K562 (cell line): Measurements from ENCODE around the gene DIAPH3. TPM values are rescaled to one million over a fixed set of nuclear protein-coding genes. Genes with fewer than 3 reads are reported as not detected.

Experiments used
- ATAC-seq: fragments of 200-7000 bp; cut with Tn5 transposase; 3 replicates; pipeline ENCODE4 v1.9.1; 2020; ENCODE audit warnings: moderate library complexity
- BruUV-seq: library from RNA; stranded (reverse); fragments of 400-500 nt; replicated peaks from 2 replicates; lab custom pipeline; 2021; lab: Mats Ljungman, UMichigan
- CTCF ChIA-PET: fragments of 300-600 bp; formaldehyde crosslinking; extraction: SDS; loops from one replicate; lab custom pipeline; 2021; ENCODE audit warnings: low intra/inter-chr PET ratio; lab: Yijun Ruan, JAX
- POLR2A ChIA-PET: fragments of 300-600, 350-650 bp; sonication (Branson Sonifier 250); formaldehyde crosslinking; extraction: SDS; loops from one replicate; lab custom pipeline; 2021; ENCODE audit warnings: antibody characterized with exemption, inconsistent platforms; lab: Yijun Ruan, JAX
- DNase-seq, 4 experiments: peaks; one replicate each; pipeline versions ENCODE4 v3.0.0 to v3.0.0-alpha.2; 2011 to 2018; ENCODE audit warnings: low spot score in 3 of 4, mixed read lengths in 3 of 4; ENCODE audit errors: extremely low read depth in 1 of 4
- FAIRE-seq: peaks from 2 replicates; lab custom pipeline; 2011; peaks lifted over from hg19 to GRCh38; lab: Jason Lieb, UNC
- H2AFZ ChIP-seq: 2 replicates; pipeline ENCODE4 v1.6.0; 2011; ENCODE audit warnings: low read depth, low read length, control low read depth, inconsistent platforms
- H3K27ac ChIP-seq: fragments of 200-600 bp; 3 replicates; pipeline ENCODE4 v1.8.0; 2011; ENCODE audit warnings: low read depth, mild to moderate bottlenecking, control low read depth, inconsistent platforms, low read length, moderate library complexity, mixed read lengths; ENCODE audit errors: extremely low read depth
- H3K27me3 ChIP-seq, 2 experiments: fragments of 300-600 bp in 1 of 2; 2 replicates in 1 of 2; 3 replicates in 1 of 2; pipeline versions ENCODE4 v1.6.0 to v1.8.0; 2011; ENCODE audit warnings: inconsistent platforms in 2 of 2, low read length in 2 of 2, mild to moderate bottlenecking in 1 of 2, mixed read lengths in 1 of 2, moderate library complexity in 1 of 2; ENCODE audit not compliant: control insufficient read depth in 2 of 2, insufficient read depth in 2 of 2
- H3K36me3 ChIP-seq: fragments of 300-600 bp; 3 replicates; pipeline ENCODE4 v1.8.0; 2011; ENCODE audit warnings: mild to moderate bottlenecking, low read length, inconsistent platforms; ENCODE audit not compliant: control insufficient read depth, insufficient read depth
- H3K4me1 ChIP-seq, 2 experiments: fragments of 200-600 bp in 1 of 2; replicated peaks in 1 of 2; 2 replicates in 1 of 2; 3 replicates in 1 of 2; pipeline versions ENCODE4 v1.5.1 to v1.8.0; 2011; ENCODE audit warnings: inconsistent platforms in 2 of 2, low read length in 2 of 2, mild to moderate bottlenecking in 1 of 2, mixed read lengths in 1 of 2, moderate library complexity in 1 of 2; ENCODE audit not compliant: control insufficient read depth in 2 of 2, insufficient read depth in 2 of 2
- H3K4me2 ChIP-seq: 2 replicates; pipeline ENCODE4 v1.6.1; 2011; ENCODE audit warnings: low read length, control low read depth, inconsistent platforms, mixed read lengths; ENCODE audit not compliant: insufficient read depth
- H3K4me3 ChIP-seq: fragments of 200-600 bp; sonication (generic), shearing (Covaris generic); 2 replicates; pipeline ENCODE4 v1.5.1; 2016; ENCODE audit warnings: control low read depth, inconsistent platforms
- H3K79me2 ChIP-seq: fragments of 200-600 bp; 3 replicates; pipeline ENCODE4 v1.8.0; 2011; ENCODE audit warnings: low read length, inconsistent platforms; ENCODE audit not compliant: control insufficient read depth, insufficient read depth
- H3K9ac ChIP-seq, 2 experiments: 2 replicates each; pipeline versions ENCODE4 v1.6.0 to v1.6.1; 2011; ENCODE audit warnings: low read depth in 2 of 2, low read length in 2 of 2, control low read depth in 1 of 2, inconsistent platforms in 1 of 2, mild to moderate bottlenecking in 1 of 2, mixed read lengths in 1 of 2; ENCODE audit not compliant: insufficient read depth in 1 of 2
- H3K9me1 ChIP-seq: one replicate; pipeline ENCODE4 v1.6.0; 2011; ENCODE audit warnings: inconsistent platforms, mild to moderate bottlenecking, low read length, moderate library complexity; ENCODE audit not compliant: control insufficient read depth, insufficient read depth
- H3K9me3 ChIP-seq: replicated peaks from 2 replicates; pipeline ENCODE4 v1.5.1; 2011; ENCODE audit warnings: low read depth, low read length, inconsistent platforms; ENCODE audit not compliant: control insufficient read depth, insufficient read depth
- H4K20me1 ChIP-seq: replicated peaks from 2 replicates; pipeline ENCODE4 v1.6.1; 2011; ENCODE audit warnings: low read length, inconsistent platforms, mixed read lengths; ENCODE audit not compliant: control insufficient read depth, insufficient read depth
- CBX2 ChIP-seq: fragments of 200-600 bp; sonication (generic); IDR thresholded peaks from one replicate; pipeline ENCODE4 v1.6.1; 2012; ENCODE audit warnings: mild to moderate bottlenecking, low read length, inconsistent platforms; ENCODE audit not compliant: insufficient read depth, poor library complexity, severe bottlenecking
- CEBPG ChIP-seq, 3 experiments: fragments of 200-800 bp in 1 of 3; sonication (Bioruptor generic) in 1 of 3; sonication (generic) in 1 of 3; formaldehyde crosslinking in 1 of 3; IDR thresholded peaks in 2 of 3; conservative IDR thresholded peaks in 1 of 3; 2 replicates each; pipeline versions ENCODE4 v1.6.1 to v1.8.0; 2016 to 2022; ENCODE audit warnings: missing compliant biosample characterization in 2 of 3, missing genetic modification characterization in 2 of 3, mild to moderate bottlenecking in 1 of 3, missing genetic modification reagents in 1 of 3
- EP400 ChIP-seq: fragments of 450-650 bp; IDR thresholded peaks from 2 replicates; pipeline ENCODE4 v1.6.1; 2017; ENCODE audit warnings: antibody characterized with exemption, mild to moderate bottlenecking, moderate library complexity
- ILK ChIP-seq: fragments of 450-650 bp; IDR thresholded peaks from 2 replicates; pipeline ENCODE4 v1.6.1; 2016; ENCODE audit warnings: missing genetic modification characterization, low read depth, mild to moderate bottlenecking, missing compliant biosample characterization, moderate library complexity, borderline replicate concordance
- MAFF ChIP-seq: IDR thresholded peaks from 2 replicates; pipeline ENCODE4 v1.6.1; 2012; ENCODE audit warnings: low read length, improper control_type of control experiment
- MEIS2 ChIP-seq: fragments of 450-650 bp; IDR thresholded peaks from 2 replicates; pipeline ENCODE4 v1.6.1; 2014; ENCODE audit warnings: mild to moderate bottlenecking; ENCODE audit not compliant: partially characterized antibody
- POLR2AphosphoS5 ChIP-seq: IDR thresholded peaks from 2 replicates; pipeline ENCODE4 v1.6.1; 2011; ENCODE audit warnings: mild to moderate bottlenecking, low read depth, low read length, moderate library complexity; ENCODE audit not compliant: control insufficient read depth, insufficient read depth
- SRF ChIP-seq, 2 experiments: fragments of 250-450, 450-650 bp in 1 of 2; sonication (Bioruptor Pico) in 1 of 2; sonication (generic) in 1 of 2; formaldehyde crosslinking; IDR thresholded peaks; 2 replicates each; pipeline versions ENCODE4 v1.5.0 to v1.5.1; 2020 to 2022; ENCODE audit warnings: mild to moderate bottlenecking in 1 of 2, missing genetic modification reagents in 1 of 2
- ZSCAN32 ChIP-seq: fragments of 450-650 bp; formaldehyde crosslinking; IDR thresholded peaks from 2 replicates; pipeline ENCODE4 v1.4.0; 2020; ENCODE audit warnings: mild to moderate bottlenecking, moderate library complexity
- WGBS: fragments of 100-300 bp; shearing (Covaris generic); methylation state at CpG from one replicate; pipeline ENCODE4 v1.1.6; 2016; ENCODE audit warnings: low coverage, mixed read lengths; ENCODE audit not compliant: insufficient coverage; ENCODE audit errors: missing lambda C conversion rate; 5-methylcytosine and 5-hydroxymethylcytosine counted together
- in situ Hi-C: fragments of 300-500 bp; cut with MboI; formaldehyde crosslinking; loops from 4 replicates; pipeline ENCODE4 v1.15.0; 2018; ENCODE audit warnings: inconsistent platforms, mixed read lengths
- intact Hi-C: fragments of 100-400 bp; cut with micrococcal nuclease; formaldehyde crosslinking; loops from 2 replicates; pipeline ENCODE4 v1.14.2; 2022
- polyA plus RNA-seq, 8 experiments: library from polyadenylated mRNA; depleted of rRNA in 4 of 8; stranded (reverse) in 5 of 8; unstranded in 3 of 8; fragments of >200 nt; fragmentation: Nextera tagmentation in 2 of 8; fragmentation: Illumina TruSeq in 1 of 8; extraction: Ambion mirVana in 2 of 8; extraction: Trizol in 1 of 8; gene quantifications; 2 replicates each; pipeline versions ENCODE4 v1.2.1 to v1.2.3, GENCODE V29; 2011 to 2014; ENCODE audit warnings: inconsistent platforms in 1 of 8, missing spikeins in 1 of 8
- total RNA-seq, 7 experiments: library from RNA; depleted of rRNA in 6 of 7; stranded (reverse); fragments of >200 nt in 6 of 7; fragmentation: Illumina TruSeq in 2 of 7; extraction: Trizol in 2 of 7; gene quantifications; 2 replicates each; pipeline versions ENCODE4 v1.2.1 to v1.2.3, GENCODE V29; 2011 to 2021; ENCODE audit warnings: low replicate concordance in 1 of 7
- TF ChIP-seq, protein P1 (sequence below): fragments of 450-650 bp; IDR thresholded peaks from 2 replicates; pipeline ENCODE4 v1.6.1; 2016
- TF ChIP-seq, protein P2 (sequence below), 2 experiments: IDR thresholded peaks in 1 of 2; conservative IDR thresholded peaks in 1 of 2; 2 replicates each; pipeline ENCODE4 v1.6.1; 2016; ENCODE audit warnings: low read depth in 2 of 2, mild to moderate bottlenecking in 1 of 2, missing compliant biosample characterization in 1 of 2, missing genetic modification characterization in 1 of 2, moderate library complexity in 1 of 2
- TF ChIP-seq, protein P3 (sequence below), 2 experiments: fragments of 450-650 bp in 1 of 2; sonication (generic) in 1 of 2; formaldehyde crosslinking in 1 of 2; IDR thresholded peaks in 1 of 2; conservative IDR thresholded peaks in 1 of 2; 2 replicates each; pipeline versions ENCODE4 v1.6.1 to v1.8.1; 2016 to 2023; ENCODE audit warnings: mild to moderate bottlenecking in 2 of 2, moderate library complexity in 2 of 2, inconsistent platforms in 1 of 2, missing genetic modification reagents in 1 of 2

DIAPH3 gene
- total and polyA plus RNA-seq, 9 of the 15 experiments (the other 6 are each of a cell fraction or from before 2014, with no cell fraction given), result 9.0 to 18.7 (median 14.7) TPM

DNA sequence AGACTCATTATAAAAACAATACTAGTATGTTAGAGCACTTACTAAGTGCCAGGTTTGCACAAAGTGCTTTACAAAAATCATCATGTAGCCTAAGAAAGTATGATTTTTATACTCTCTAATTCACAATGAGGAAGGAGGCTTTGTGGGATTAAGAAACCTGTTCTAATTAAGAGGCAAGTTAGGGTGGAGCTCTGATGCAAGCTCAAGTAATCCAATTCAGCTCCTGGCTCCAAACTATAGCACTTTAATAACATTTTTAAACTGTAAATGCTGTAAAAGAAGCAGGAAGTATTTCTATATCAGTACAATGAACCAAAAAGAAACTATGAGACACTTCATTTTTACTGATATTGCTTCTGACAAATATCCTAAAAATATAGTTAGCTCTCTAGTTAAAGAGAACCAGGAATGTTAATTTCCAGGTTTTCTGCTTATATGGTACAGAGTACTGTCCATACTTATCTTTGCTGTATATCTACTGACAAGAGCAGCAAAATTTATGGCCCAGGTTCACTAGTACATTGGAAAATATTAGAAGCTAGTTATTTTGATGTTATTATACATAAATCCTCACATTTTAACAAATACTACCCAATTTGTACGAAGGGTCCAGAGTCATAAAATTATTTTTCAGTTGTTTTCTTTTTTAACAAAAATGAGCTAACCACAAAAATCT is 482.0 kb downstream of the DIAPH3 start:
- 56% methylated on average over 1 of the region's 1 CpG for WGBS
- Histone ChIP-seq H3K36me3 (no peaks in the 10 kb centered on the region), H3K9me3 (no peaks in the 10 kb centered on the region), H3K9ac (no peak overlapping the region), H2AFZ (no peak overlapping the region), H3K4me2 (no peak overlapping the region), H3K9me1 (no peaks in the 10 kb centered on the region), H3K27me3 (no peaks in the 10 kb centered on the region), H3K4me3 (no peak overlapping the region), H4K20me1 (no peaks in the 10 kb centered on the region), H3K79me2 (no peaks in the 10 kb centered on the region), H3K4me1 (no peaks in the 10 kb centered on the region), H3K27ac (no peak overlapping the region)
- no peak for TF ChIP-seq SRF (CRISPR knock-in tag; IDR thresholded peaks at IDR 0.05)
- TF ChIP-seq ZSCAN32 (CRISPR knock-in tag), result no peak
- TF ChIP-seq, protein P1, sequence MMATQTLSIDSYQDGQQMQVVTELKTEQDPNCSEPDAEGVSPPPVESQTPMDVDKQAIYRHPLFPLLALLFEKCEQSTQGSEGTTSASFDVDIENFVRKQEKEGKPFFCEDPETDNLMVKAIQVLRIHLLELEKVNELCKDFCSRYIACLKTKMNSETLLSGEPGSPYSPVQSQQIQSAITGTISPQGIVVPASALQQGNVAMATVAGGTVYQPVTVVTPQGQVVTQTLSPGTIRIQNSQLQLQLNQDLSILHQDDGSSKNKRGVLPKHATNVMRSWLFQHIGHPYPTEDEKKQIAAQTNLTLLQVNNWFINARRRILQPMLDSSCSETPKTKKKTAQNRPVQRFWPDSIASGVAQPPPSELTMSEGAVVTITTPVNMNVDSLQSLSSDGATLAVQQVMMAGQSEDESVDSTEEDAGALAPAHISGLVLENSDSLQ, result peak; percentile 66; the same call in 1 of the 2 replicates
- TF ChIP-seq, protein P2, sequence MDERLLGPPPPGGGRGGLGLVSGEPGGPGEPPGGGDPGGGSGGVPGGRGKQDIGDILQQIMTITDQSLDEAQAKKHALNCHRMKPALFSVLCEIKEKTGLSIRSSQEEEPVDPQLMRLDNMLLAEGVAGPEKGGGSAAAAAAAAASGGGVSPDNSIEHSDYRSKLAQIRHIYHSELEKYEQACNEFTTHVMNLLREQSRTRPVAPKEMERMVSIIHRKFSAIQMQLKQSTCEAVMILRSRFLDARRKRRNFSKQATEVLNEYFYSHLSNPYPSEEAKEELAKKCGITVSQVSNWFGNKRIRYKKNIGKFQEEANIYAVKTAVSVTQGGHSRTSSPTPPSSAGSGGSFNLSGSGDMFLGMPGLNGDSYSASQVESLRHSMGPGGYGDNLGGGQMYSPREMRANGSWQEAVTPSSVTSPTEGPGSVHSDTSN (CRISPR knock-in tag; IDR thresholded peaks at IDR 0.05; ENCODE audit: low read depth), result no peak
- TF ChIP-seq, protein P2 (tag; conservative IDR thresholded peaks at IDR 0.05; ENCODE audit: low read depth), result 0 out of 2 replicates have a peak, but pooled peaks have one; percentile 22
- no peak for TF ChIP-seq ILK (tag)
- TF ChIP-seq, protein P3, sequence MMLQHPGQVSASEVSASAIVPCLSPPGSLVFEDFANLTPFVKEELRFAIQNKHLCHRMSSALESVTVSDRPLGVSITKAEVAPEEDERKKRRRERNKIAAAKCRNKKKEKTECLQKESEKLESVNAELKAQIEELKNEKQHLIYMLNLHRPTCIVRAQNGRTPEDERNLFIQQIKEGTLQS (IDR thresholded peaks at IDR 0.05), result 0 out of 2 replicates have a peak, but pooled peaks have one; percentile 7
- TF ChIP-seq, protein P3 (CRISPR knock-in tag; conservative IDR thresholded peaks at IDR 0.05), result no peak
- no peak for TF ChIP-seq MAFF
- TF ChIP-seq EP400, result no peak
- TF ChIP-seq CBX2, result no peak
- no peak for TF ChIP-seq POLR2AphosphoS5
- peak; percentile 87 for TF ChIP-seq MEIS2
- TF ChIP-seq CEBPG (CRISPR knock-in tag; IDR thresholded peaks at IDR 0.05), result no peak
- TF ChIP-seq CEBPG (tag; conservative IDR thresholded peaks at IDR 0.05 in 1 of 2, IDR thresholded peaks at IDR 0.05 in 1 of 2), result peak in 1 of 2 experiments; percentile 76; a peak in 2 of 4 replicates
- DNase-seq (no peak), ATAC-seq (no peak), FAIRE-seq (no peak)
- in situ Hi-C loops (no loop called here), intact Hi-C loops (loop anchor here (2.0 to 5.0 kb wide), 3 partner anchors 91 to 646 kb away; no protein-coding TSS in a partner anchor)
- ChIA-PET CTCF (interaction anchor here (0.6 to 2.1 kb wide), 2 partner anchors 646 to 749 kb away, joined by 4 to 9 read pairs; no protein-coding TSS in a partner anchor), POLR2A (interaction anchor here (1.1 to 1.5 kb wide), 2 partner anchors 10 to 544 kb away, joined by 3 to 4 read pairs; no protein-coding TSS in a partner anchor)
- no TSS peak for BruUV-seq
